T-helper 22 cell (primary cell): ENCODE data around the gene STUM.
"Not testable (repeated sequence)": the region's sequence is repeated elsewhere in the genome, so short reads cannot be mapped to it uniquely, and the experiment has no call there.

ENCODE experiments used
- DNase-seq: peaks from one replicate; pipeline ENCODE4 v3.0.0-alpha.2; 2020; ENCODE audit warnings: low read depth

STUM gene

DNA sequence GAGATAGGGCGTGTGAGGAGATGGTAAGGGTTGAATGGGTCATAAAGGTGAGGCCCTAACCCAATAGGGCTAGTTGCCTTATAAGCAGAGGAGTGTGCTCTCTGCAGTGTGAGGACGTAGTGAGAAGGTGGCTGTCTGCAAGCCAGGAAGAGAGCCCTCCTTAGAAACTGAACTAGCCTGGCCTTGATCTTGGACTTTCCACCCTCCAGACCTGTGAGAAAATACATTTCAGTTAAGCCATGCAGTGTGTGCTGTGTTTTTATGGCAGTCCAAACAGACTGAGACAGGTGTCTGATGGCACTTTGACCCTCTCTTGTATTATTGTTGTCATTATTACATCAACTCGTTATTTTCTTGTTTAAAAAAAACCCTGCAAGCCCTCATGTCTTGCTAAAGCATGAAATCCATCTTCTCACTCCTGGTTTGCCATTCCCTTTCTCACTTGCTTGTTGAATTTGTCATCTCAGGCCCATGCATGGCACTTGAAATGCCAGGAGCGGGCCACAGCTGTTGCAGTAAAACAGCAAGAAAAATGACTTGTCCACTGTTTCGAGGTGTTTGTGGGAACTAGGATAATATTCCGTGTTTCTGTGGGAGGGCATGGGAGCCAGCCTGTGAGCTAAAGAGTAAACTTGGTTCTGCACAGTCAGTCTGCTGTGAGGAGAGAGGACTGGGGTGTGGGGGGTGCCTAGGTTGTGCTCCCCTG, 78.6 kb downstream of the STUM start:
- DNase-seq: no peak

DNA sequence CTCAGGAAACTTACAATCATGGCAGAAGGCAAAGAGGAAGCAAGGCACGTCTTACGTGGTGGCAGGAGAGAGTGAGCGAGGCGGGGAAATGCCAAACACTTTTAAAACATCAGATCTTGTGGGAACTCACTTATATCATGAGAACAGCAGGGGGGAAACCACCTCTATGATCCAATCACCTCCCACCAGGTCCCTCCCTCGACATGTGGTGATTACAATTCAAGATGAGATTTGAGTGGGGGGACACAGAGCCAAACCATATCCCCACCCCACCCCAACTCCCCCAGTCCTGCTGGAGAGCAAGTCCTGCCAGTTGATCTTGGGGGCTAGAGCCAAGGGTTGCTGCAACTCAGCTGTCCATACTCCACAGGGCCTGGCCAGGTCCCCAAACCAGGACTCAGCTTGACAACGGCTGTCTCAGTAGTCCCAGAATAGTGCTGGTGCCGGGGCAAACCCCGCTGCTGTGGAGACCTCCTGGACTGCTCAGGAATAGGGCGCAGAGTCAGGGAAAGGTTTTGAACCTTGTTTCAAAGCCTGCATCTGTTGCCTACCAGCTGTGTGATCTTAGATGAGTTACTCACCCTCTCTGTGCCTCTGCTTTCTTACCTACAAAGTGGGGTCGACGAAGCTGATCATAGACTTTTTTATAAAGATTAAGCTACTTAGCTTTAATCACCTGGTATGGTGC, 79.5 kb downstream of the STUM start:
- no peak for DNase-seq

DNA sequence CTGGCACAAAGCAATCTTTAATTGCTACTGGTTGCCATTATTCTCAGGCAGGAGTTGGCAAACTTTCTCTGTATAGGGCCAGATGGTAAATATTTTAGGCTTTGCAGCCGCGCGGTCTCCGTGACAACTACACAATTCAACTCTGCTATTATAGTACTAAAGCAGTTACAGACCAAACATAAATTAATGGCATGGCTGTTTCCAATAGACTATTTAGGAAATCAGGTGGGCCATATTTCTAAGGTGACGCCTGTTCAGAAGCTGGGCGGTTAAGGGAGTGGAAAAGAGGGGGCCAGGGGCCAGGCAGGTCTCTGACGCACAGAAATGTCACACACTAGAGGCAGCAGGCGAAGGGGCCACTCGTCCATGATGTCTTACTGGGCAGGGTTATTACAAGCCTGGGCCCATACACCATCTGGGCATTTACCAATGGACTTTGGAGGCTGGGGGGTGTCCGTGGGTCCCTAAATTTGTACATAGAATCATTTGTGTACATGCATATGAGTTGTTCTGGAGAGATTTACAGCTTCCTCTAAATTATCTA, 80.1 kb downstream of the STUM start:
- DNase-seq: no peak

DNA sequence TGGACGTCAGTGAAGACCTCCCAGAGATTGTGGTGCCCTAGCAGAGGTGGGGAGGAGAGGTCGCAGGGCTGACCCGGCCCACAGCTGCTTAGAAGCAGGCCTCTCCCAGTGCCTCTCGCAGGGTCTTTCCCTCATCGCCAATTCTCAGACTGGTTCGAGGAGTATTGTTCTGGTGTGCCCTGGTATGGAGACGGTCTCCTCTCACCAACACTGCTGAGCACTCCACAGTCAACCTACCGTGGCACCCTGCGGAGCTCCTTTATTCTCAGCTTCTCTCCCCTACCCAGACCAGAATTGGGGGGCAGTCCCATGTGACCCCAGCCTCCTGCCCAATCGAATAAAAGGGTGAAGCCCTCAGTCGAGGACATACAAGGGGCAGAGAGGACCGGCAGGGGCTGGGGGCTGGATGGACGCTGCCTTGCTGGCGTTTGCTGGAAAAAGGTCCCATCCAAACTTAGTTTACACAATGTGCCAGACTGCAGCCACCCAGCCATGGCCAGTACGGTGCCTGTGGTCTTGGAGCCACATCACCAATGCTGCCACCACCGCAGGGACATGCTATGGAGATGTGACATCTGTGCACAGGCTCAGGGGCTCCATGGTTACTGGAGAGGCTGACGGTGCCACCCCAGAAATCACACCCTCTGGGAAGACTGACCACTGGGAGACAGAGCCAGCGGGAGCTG, 80.8 kb downstream of the STUM start:
- no peak for DNase-seq

DNA sequence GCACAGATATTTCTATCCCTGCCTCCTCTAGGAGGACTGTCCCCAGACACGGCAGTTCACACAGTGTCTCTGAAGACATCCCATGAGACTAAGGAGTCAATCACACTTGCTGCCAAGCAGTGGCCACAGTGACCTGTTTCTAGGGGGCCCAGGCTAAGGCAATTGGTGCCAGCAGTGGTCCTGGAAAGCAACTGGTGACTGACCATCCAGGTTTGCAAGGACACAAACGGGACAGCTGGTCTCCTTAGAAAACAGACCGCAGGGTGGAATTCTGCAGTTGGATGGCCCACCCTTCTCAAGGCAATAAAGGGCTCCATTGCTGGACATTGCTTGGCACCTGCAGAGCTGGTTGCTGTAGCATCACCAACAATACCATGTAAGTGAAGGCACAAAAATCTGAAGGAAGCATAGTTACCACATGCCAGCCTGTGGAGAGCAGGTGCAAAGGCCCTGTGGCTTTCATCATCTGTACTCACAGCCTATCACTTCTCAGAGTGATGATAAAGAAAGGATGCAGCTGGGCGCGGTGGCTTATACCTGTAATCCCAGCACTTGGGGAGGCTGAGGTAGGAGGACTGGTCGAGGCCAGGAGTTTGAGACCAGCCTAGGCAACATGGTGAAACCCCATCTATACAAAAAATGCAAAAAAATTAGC, 81.5 kb downstream of the STUM start:
- DNase-seq: no peak

DNA sequence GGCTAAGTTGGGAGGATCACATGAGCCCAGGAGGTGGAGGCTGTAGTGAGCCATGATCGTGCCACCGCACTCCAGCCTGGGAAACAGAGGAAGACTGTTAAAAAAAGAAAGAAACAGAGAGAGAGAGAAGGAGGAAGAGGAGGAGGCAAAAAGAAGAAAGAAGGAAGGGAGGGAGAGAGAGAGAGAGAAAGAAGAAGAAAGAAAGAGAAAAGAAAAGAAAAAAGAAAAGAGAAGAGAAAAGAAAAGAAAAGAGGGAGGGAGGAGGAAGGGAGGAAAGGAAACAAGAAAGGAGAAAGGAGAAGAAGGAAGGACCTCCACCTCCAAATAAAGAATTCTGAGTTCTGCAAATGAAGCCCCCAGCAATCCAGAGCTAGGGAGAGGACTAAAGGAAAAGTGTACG, 82.0 kb downstream of the STUM start:
- no peak for DNase-seq

DNA sequence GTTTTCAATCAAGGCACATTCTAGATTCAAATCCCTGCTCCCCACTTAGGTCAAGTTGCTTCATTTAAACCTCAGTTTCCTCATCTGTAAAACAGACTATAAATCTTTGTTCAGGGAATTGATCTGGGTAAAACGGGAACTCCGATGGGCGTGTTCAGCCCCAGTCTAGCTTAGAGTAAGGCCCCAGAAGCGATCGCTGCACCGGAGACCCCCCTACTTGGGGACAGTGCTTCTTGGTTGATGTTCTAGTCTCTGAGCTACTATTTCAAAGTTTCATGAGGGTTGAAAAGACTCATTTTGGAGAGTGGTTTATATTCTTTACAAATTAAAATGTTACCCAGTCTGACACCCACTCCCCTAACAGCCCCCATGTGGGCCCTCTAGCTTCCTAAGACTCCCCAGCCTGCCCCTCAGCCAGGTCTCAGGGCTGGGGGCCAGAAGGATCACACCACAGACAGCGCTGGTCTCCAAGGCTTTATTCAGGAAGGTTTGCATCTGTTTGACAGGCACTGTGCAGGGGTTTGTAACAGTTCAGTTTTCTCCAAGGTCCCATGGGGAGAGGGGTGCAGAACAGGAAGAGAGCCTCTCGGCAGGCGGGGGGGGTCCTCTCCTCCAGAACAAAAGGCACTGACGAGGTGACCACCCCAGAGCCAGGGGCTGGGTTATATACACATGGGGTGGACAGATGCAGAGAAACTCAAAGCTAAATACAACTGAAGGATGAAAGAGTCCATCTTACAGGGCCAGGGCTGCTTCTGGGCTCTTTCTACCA, 82.9 kb downstream of the STUM start:
- DNase-seq: no peak

DNA sequence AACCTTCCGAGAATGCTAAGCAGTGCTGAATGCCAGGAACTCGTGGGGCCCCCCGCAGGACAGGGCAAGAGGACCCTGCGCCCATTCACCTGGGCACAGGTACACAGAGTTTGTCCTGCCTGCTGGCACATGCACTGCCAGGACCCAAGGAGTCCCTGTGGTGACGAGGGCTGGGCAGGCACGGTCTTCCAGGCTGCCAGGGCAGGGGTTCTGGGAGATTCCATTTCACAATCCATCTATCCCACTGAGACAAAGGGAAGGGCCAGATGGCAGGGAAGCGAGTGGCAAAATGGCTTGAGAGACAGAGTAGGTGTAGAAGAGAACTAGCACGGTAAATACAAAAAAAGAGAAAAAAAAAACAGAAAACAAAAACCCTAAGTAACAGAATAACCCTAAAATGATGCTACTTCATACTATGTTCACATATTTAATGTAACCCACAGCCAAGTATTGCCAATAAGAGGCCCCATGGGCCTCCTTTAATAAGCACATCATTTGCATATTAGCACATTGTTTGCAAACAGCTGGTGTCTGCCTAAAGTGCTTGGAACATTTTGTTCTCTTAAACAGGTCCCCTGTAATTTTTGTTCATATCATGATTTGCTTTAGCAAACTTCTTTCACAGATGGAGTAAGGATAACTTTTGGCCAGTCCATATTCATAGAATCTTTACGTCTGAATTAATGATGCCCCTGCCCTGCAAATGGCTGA, 83.8 kb downstream of the STUM start:
- DNase-seq: no peak

DNA sequence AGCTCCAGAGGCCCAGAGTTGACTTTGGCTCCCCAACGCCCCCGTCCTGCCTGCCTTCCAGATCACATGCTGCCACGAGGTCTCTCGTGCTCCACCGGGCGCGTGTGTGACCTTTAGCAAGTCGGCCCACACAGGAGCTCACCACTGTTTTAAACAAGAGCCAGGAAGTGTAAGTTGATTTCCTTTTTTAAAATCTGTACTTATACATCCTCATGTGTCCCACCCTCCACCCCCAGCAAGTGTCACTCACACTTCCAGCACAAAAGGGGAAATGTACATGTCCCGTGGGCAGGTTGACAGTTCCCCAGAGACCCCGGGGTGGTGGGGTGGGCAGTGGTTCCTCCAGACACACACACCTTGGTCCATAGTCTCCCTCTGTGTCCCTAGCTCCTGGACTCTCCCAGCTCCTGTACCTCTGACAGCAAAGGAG, 84.4 kb downstream of the STUM start:
- no peak for DNase-seq

DNA sequence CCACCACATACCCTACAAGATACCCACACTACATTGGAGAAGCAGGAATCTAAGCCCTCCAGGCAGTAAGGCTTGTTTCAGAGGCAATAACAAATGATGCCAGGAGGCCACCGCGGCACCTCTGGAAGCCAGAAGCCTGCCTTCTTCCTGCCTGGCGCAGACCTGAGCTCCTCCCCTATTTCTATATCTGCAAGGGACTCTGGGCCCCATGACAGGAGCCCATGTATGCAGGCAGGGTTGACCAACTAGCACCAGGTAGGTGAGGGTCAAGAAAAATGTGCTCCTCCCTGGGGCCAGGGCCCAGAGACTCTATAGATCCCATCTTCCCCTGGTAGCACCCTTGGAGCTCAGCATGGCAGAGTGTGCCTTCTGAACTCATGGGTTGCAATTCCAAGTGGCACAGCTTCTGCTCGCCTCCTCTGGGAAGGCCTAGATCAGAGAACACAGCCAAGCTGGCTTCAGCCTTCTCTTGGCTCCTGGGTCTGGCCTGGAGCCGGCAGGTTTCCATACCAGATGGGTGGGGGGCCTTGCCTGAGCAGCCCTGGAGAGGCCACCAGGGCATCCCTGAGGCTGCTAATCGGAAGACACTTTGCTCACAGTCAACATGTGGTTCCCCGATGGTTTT, 85.1 kb downstream of the STUM start:
- no peak for DNase-seq

DNA sequence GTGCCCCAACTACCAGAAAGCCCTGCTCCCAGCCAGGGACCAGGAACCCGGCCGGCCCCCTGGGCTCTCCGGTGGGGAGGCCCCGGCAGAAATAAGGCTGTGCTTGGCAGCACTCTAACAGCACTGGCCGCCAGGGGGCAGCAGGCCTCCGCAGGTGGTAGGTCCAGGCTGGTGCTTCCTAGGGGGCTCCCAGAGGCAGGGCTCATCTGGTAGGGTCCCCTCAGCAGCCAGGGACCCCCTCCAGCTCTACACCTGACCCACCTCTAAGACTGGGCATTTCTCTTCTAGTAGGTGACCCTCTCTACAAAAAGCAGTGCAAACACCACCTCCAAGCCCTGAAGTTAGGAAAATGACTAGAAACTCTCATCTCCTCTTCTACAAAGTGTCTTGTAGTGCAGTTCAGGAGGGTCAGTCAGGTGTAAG, 85.6 kb downstream of the STUM start:
- DNase-seq: peak; percentile 59

DNA sequence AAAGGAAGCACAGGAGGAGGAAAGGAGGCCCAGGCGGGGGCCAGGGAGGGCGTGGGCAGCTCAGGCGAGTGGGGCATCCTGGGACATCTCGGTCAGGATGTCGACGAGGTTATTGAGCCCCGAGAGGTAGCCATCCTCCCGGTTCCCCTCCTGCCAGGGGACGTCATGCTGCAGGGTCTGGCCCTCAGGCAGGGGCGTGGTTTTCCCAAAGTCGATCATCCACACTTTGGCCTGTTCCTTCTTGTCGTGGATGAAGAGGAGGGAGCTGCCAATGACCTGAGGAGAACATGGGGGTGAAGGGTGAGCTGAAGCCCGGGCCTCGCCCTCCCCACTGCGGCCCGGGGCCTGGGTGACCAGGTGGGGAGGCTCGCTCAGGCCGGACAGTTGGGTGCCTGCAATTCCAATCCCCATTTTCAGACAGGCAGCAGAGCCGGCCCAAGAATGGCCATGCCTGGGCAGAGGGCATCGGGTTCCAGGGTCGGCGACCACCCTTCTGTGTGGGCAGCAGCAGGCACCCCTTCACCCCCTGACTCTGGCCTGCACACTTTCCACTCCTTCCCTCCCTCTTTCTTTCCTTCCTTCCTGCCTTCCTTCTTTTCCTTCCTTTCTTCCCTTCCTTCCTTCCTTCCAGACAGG, 86.2 kb downstream of the STUM start:
- no peak for DNase-seq

DNA sequence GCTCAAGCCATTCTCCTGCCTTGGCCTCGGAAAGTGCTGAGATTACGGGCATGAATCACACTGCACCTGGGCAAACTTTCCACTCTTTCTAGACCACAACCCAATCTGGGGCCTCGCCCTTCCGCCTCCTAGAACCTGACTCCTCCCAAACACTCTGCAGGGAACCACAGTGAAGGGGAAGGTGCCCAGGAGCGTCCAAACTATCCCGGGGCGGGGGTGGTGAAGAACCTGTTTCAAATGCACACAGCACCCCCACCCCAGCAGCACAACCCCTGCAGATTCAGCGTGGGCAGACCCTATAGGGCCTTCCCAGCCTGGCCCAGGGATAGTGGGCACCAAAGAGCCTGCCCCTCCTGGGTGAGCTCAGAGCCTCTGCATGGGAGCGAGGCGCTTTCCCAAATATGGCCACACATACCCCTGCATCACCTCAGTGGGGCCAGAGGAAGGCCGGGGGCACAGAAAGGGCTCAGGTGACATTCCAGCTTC, 86.9 kb downstream of the STUM start:
- peak; percentile 40 for DNase-seq

DNA sequence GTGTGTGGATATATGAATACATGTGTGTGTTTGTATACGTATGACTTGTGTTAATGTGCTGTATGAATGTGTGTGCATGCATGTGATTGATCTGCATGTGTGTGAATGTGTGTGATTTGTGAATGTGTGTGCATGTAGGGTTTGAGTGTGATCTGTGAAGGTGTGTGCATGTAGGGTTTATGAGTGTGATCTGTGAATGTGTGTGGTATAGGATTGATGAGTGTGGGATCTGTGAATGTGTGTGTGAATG, 88.2 kb downstream of the STUM start:
- no peak for DNase-seq

DNA sequence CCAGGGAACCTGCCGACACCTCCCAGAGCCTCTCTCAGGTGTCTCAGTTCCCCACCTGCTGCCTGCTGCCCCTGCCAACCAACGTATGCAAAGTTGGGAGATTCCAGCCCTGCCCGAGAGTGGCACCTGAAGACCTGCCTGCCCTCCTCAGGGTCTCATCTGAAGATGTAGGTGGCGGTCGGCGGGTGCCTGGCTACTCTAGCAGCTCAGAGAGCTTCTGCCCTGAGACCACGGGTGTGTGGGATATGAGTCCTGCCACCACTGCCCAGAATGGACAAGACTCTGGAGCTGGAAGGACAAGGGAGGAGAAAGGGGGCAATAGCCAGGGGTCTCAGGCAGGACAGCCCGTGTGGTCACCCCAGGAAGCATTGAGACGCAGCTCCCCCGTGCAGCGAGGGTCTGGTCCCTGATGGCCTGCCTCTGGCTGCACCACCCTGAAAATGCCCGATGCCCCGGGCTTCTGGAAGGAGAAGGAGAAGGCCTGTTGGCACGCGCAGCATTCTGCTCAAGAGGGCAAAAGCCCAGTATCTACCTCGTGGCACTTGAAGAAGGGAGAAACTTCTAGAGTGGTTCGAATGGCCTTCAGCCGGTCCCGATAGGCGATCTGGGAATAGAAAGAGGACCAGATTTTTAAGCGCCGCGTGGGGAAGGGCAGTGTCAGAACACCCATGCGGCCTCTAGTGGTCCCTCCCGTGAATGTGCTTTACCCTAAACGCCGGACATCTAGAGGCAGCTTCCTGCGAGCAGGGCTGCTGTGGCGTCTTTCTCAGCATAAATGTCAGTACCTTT, 88.8 kb downstream of the STUM start:
- DNase-seq: no peak

DNA sequence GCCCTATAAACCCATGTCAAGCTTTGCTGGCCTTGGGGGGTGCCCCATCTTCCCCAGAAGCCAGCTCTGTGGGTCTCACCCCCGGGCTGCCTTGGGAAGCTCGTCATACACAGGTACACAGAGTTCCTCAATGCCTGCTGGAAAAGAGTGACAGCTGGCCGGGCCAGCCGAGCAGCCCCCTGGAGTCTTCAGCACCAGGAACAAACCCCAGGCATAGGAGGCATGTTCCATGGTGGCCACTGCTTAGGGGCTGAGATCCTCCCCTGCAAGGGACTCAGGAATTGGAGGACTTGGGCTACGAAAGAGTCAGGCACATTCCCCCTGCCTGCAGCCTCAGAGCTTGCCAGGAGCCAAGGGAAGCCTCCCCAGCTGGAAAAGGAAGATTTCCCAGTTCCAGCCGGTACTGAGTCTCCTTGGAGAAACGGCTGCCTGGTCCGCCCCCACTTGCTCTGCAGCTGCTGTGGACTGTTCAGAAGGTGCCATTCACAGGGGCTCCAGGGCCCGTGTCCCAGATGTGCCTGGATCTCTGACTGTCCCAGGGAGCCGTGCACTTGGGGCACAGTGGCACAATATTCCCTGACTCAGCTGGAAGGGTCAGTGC, 89.5 kb downstream of the STUM start:
- DNase-seq: no peak

DNA sequence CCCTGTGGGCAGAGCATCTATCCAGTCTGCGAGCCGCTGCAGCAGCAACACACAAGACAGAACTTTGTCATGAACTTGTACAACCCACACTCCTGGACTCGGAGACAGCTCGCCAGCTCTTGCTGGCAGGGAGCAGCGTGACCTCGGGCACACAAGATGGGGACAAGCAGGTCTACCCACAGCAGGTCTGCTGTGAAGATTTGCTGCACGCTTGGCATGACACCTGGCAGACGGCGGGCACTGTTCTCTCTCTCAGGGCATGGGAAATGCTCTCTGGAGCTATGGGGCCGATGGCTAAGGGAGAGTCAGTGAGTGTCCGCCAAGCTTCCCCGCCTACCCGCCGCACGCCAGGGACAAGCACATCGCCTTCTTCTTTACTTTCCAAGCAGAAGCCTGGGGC, 90.0 kb downstream of the STUM start:
- DNase-seq: no peak

DNA sequence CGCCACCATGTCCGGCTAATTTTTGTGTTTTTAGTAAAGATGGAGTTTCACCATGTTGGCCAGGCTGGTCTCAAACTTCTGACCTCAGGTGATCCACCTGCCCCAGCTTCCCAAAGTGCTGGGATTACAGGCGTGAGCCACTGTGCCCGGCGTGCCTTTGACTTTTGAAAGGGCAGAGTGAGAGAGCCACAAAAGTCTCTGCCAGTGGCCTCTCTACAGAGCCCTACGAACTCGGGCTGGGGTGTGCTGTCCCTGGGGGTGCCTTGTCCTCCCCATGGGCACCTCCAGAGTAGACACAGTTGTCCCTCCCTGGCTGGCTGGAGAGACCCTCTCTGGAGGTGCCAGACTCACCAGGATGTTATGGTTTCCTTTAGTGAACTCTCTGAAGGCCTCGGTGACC, 90.6 kb downstream of the STUM start:
- not testable (repeated sequence) for DNase-seq

DNA sequence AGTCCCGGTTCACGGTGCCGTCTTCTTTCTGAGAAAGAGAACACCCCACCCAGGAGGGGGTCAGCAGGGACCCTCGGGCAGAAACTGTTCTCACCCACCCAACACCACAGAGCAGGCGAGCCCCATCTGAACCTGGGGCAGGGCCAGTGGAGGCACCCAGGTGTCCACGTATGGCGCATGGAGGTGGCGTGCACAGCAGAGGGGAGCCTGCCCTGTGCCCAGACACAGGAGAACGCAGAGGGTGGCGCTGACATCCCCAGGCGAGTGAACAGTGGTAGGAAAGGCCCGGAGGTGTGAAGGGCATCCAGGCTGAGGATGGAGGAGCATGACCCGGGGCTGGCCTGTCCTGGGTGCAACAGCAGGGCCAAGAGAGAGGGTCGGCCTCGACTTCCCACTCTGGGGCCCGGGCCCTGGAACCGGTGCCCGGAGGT, 91.1 kb downstream of the STUM start:
- DNase-seq: no peak
